Progenitor cell of endocrine pancreas (in vitro differentiated cells): Measurements from ENCODE around the gene HOXA6. TPM values are rescaled to one million over a fixed set of nuclear protein-coding genes. Genes with fewer than 3 reads are reported as not detected.

ENCODE experiments used
- DNase-seq: peaks from one replicate; pipeline ENCODE4 v3.0.0; 2021; ENCODE audit warnings: low spot score; ENCODE audit not compliant: unreplicated experiment
- H3K27ac Mint-ChIP-seq: 2 replicates; pipeline ENCODE4 v1.8.0; 2021; ENCODE audit warnings: mild to moderate bottlenecking, moderate library complexity, mixed read lengths
- H3K27me3 Mint-ChIP-seq: 2 replicates; pipeline ENCODE4 v1.8.0; 2021; ENCODE audit warnings: mixed read lengths
- H3K36me3 Mint-ChIP-seq: 2 replicates; pipeline ENCODE4 v1.8.0; 2022; ENCODE audit warnings: mixed read lengths; ENCODE audit not compliant: insufficient read depth
- H3K4me1 Mint-ChIP-seq: 2 replicates; pipeline ENCODE4 v1.8.0; 2021; ENCODE audit warnings: low read depth, mixed read lengths
- H3K4me3 Mint-ChIP-seq: 2 replicates; pipeline ENCODE4 v1.8.0; 2021; ENCODE audit warnings: low read depth, mild to moderate bottlenecking, moderate library complexity, mixed read lengths
- H3K9me3 Mint-ChIP-seq: 2 replicates; pipeline ENCODE4 v1.8.0; 2021; ENCODE audit warnings: low read depth, mixed read lengths
- CTCF ChIP-seq: fragments of 200-600 bp; sonication (generic); IDR thresholded peaks from one replicate; pipeline ENCODE4 v1.5.0; 2021; ENCODE audit warnings: antibody characterized with exemption, mild to moderate bottlenecking; ENCODE audit not compliant: unreplicated experiment
- total RNA-seq: library from RNA; stranded (reverse); gene quantifications from 2 replicates; pipeline ENCODE4 v1.2.1, GENCODE V29; 2021

Gene HOXA6
- total RNA-seq, 1 donor from 2014 or later = 0.38 TPM

- Mint-ChIP-seq H3K4me3 (peak overlapping the region; percentile 54), H3K4me1 (peaks cover 79% of the 10 kb centered on the region), H3K9me3 (no peaks in the 10 kb centered on the region), H3K27ac (peak overlapping the region; percentile 96), H3K27me3 (no peaks in the 10 kb centered on the region), H3K36me3 (peaks cover 20% of the 10 kb centered on the region)
- no peak for TF ChIP-seq CTCF
- peak; percentile 44 for DNase-seq
Observed at GRCh38 chr7:27106181-27106900, 41.2 kb downstream of the HOXA6 start.

DNA sequence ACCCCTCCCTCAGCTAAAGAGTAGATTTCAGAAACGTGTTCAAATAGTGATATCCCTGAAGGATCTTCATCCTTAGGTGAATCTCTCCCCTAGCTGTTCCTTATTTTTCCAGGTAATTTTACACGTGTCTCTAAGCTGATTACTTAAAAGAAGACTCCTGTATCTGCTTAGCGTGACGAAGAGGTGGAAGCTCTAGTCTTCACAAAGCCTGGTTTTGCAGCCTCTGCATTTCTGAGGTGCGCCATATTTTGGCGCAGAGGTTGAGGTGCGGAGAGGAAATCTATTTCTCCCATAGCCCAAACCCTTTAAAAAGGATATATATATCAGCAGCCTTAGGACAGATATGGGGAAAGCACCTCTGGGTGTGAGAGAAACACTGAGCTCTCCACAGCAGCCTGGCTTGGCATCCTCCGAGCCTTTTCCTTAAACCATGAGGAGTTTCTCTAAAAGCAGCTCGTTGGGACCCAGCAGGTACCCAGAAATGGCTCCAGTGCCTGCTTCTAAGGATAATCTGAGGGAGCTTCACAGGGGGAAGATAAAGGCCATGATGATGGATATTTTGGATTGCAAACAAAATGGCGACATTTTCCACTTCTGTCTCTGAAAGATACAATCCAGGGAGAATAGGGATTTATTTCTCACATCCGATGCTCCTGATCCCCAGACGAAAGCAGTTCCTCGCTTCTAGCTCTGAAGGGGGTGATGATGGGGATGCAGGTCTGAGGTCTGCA lies 42.1 kb downstream of the HOXA6 start:
- H3K4me3 Mint-ChIP-seq = peak overlapping the region; percentile 54
- H3K27me3 Mint-ChIP-seq = no peaks in the 10 kb centered on the region
- H3K4me1 Mint-ChIP-seq = peaks cover 79% of the 10 kb centered on the region
- DNase-seq = no peak
- no peak for TF ChIP-seq CTCF
- H3K9me3 Mint-ChIP-seq = no peaks in the 10 kb centered on the region
- peaks cover 22% of the 10 kb centered on the region for H3K36me3 Mint-ChIP-seq
- H3K27ac Mint-ChIP-seq = peak overlapping the region; percentile 96

DNA sequence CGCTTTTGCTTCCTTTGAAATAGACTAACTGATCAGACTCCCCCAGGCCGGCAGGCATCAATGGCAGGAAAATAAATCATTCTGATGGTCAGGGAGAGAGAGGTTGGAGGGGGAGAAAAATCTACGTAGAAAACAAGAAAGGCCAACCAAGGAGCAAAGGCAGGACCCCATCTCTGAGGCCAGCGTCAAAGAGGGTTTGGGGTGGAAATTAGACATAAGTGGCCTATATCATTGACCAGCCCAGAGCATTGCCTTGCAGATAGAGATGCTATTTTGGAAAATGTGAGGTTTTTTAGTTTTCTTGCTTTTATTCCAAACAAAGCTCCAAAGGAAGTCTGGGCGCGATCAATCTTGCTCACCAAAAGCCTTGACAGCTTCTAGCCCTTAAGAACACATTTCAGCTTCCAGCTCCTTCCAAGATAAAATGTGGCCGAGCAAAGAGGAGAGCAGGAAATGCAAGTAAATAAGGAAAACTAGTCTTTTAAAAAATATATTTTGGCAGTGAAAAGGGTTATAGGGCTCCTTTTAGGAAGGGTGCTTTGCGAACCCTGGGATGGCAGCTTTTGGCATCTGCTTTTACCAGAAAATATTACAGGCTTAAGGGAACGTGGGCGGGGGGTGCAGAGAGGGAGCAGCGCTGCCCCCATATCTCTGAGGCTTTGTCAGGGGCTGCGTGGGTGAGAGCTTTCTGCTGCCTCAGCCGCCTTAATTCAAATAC lies 43.1 kb downstream of the HOXA6 start:
- peaks cover 21% of the 10 kb centered on the region for H3K36me3 Mint-ChIP-seq
- no peaks in the 10 kb centered on the region for H3K9me3 Mint-ChIP-seq
- no peak for DNase-seq
- peak overlapping the region; percentile 94 for H3K4me3 Mint-ChIP-seq
- peak overlapping the region; percentile 96 for H3K27ac Mint-ChIP-seq
- peaks cover 82% of the 10 kb centered on the region for H3K4me1 Mint-ChIP-seq
- TF ChIP-seq CTCF = no peak
- no peaks in the 10 kb centered on the region for H3K27me3 Mint-ChIP-seq

DNA sequence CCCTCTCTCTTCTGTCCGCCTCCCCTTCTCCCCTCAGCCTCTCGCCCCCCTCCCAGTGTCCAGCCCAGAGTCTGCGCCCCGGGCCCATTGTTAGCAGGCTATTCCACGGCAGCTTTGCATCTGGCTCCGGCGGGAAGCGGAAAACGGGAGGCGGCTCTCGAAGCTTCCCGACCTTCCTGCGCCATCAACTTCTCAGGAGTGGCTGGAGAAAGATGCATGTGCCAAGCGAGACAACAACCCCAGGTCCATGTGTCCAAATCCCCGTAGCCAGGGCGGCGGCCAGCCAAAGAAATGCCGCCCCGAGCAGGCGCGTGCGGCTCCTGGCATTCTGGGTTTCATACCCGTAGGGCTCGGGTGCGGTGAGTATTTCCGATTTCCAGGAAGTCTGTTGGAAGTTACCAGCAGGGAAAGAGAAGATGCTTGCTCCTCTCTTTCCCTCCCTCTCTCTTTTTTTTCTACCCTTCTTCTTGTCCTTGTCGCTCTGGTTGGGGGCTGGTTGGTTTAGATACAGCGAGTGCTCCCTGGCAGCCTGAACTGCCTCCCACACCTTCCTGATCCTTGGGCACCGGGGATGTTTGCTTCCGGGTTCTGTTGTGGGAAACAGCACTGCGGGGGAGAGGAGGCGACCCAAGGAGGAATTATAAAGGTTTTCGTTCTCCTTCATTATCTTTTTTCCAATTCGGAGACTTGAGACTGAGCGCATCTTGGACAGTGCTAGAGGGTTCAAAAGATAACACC lies 43.9 kb downstream of the HOXA6 start:
- Mint-ChIP-seq H3K9me3 (no peaks in the 10 kb centered on the region), H3K4me1 (peaks cover 79% of the 10 kb centered on the region), H3K4me3 (peak overlapping the region; percentile 94), H3K36me3 (peaks cover 24% of the 10 kb centered on the region), H3K27ac (peak overlapping the region; percentile 96), H3K27me3 (no peaks in the 10 kb centered on the region)
- no peak for TF ChIP-seq CTCF
- DNase-seq = no peak
